WTC11 (cell line): Measurements from ENCODE around the gene FAM53B. TPM values are rescaled to one million over a fixed set of nuclear protein-coding genes. Genes with fewer than 3 reads are reported as not detected.

Experiments
- ATAC-seq: fragments of 200-7000 bp; cut with Tn5 transposase; 2 replicates; pipeline ENCODE4 v1.10.0; 2021; ENCODE audit warnings: mild to moderate bottlenecking, moderate library complexity
- CTCF ChIA-PET: fragments of 300-600 bp; sonication (Branson Sonifier 250); formaldehyde crosslinking; loops from one replicate; lab custom pipeline; 2021; ENCODE audit warnings: antibody characterized with exemption; lab: Charles Lee
- POLR2A ChIA-PET: fragments of 350-600 bp; sonication (Branson Sonifier 250); formaldehyde crosslinking; loops from one replicate; lab custom pipeline; 2021; ENCODE audit warnings: antibody characterized with exemption; lab: Charles Lee
- DNase-seq: peaks from one replicate; pipeline ENCODE4 v3.0.0; 2021; ENCODE audit warnings: low spot score
- H3K27ac Mint-ChIP-seq: 2 replicates; pipeline ENCODE4 v1.8.0; 2021; ENCODE audit warnings: mixed read lengths
- H3K27me3 Mint-ChIP-seq: 2 replicates; pipeline ENCODE4 v1.8.0; 2021; ENCODE audit warnings: low read depth, mild to moderate bottlenecking, moderate library complexity, mixed read lengths
- H3K36me3 Mint-ChIP-seq: 2 replicates; pipeline ENCODE4 v1.8.0; 2021; ENCODE audit warnings: mixed read lengths
- H3K4me1 Mint-ChIP-seq: 2 replicates; pipeline ENCODE4 v1.8.0; 2022; ENCODE audit warnings: mixed read lengths
- H3K4me3 Mint-ChIP-seq: 2 replicates; pipeline ENCODE4 v1.8.0; 2021; ENCODE audit warnings: mild to moderate bottlenecking, moderate library complexity, mixed read lengths
- H3K9me3 Mint-ChIP-seq: 2 replicates; pipeline ENCODE4 v1.8.0; 2021; ENCODE audit warnings: mixed read lengths
- ARID4B ChIP-seq: sonication (generic); formaldehyde crosslinking; IDR thresholded peaks from 2 replicates; pipeline ENCODE4 v1.8.0; 2023; ENCODE audit warnings: missing genetic modification reagents, mild to moderate bottlenecking, borderline replicate concordance
- E2F4 ChIP-seq: sonication (generic); formaldehyde crosslinking; IDR thresholded peaks from 2 replicates; pipeline ENCODE4 v1.8.1; 2022; ENCODE audit warnings: low read depth, mild to moderate bottlenecking, moderate library complexity, missing genetic modification reagents, borderline replicate concordance
- ESRRA ChIP-seq: sonication (generic); formaldehyde crosslinking; IDR thresholded peaks from 2 replicates; pipeline ENCODE4 v1.8.1; 2022; ENCODE audit warnings: mild to moderate bottlenecking, missing genetic modification reagents, borderline replicate concordance
- IRF2 ChIP-seq: sonication (generic); formaldehyde crosslinking; IDR thresholded peaks from 2 replicates; pipeline ENCODE4 v1.8.0; 2022; ENCODE audit warnings: low read depth, missing genetic modification reagents, borderline replicate concordance
- JAZF1 ChIP-seq: fragments of 250-450 bp; sonication (Bioruptor Pico); IDR thresholded peaks from 2 replicates; pipeline ENCODE4 v1.9.0; 2021; ENCODE audit warnings: moderate library complexity, mild to moderate bottlenecking, inconsistent platforms
- JUN ChIP-seq: sonication (generic); formaldehyde crosslinking; IDR thresholded peaks from 2 replicates; pipeline ENCODE4 v1.8.0; 2023; ENCODE audit warnings: mild to moderate bottlenecking, missing genetic modification reagents
- MYBL2 ChIP-seq: sonication (generic); formaldehyde crosslinking; IDR thresholded peaks from 2 replicates; pipeline ENCODE4 v1.8.1; 2023; ENCODE audit warnings: mild to moderate bottlenecking, moderate library complexity, missing genetic modification reagents
- NFATC4 ChIP-seq: fragments of 250-450 bp; sonication (Bioruptor Pico); IDR thresholded peaks from 2 replicates; pipeline ENCODE4 v1.9.0; 2021; ENCODE audit warnings: mild to moderate bottlenecking
- NFE2L1 ChIP-seq: sonication (generic); formaldehyde crosslinking; IDR thresholded peaks from 2 replicates; pipeline ENCODE4 v1.8.1; 2023; ENCODE audit warnings: missing genetic modification reagents
- NR1H2 ChIP-seq: sonication (generic); formaldehyde crosslinking; IDR thresholded peaks from 2 replicates; pipeline ENCODE4 v1.9.0; 2021; ENCODE audit warnings: mild to moderate bottlenecking, moderate library complexity, missing genetic modification reagents
- PRDM15 ChIP-seq: sonication (generic); formaldehyde crosslinking; IDR thresholded peaks from 2 replicates; pipeline ENCODE4 v1.8.0; 2022; ENCODE audit warnings: missing genetic modification reagents
- TEAD4 ChIP-seq: sonication (generic); formaldehyde crosslinking; IDR thresholded peaks from 2 replicates; pipeline ENCODE4 v1.8.0; 2022; ENCODE audit warnings: mild to moderate bottlenecking, missing genetic modification reagents
- TP53 ChIP-seq: sonication (generic); formaldehyde crosslinking; IDR thresholded peaks from 2 replicates; pipeline ENCODE4 v1.8.1; 2023; ENCODE audit warnings: mild to moderate bottlenecking, missing genetic modification reagents
- ZNF121 ChIP-seq: sonication (generic); formaldehyde crosslinking; IDR thresholded peaks from 2 replicates; pipeline ENCODE4 v1.8.0; 2023; ENCODE audit warnings: missing genetic modification reagents
- ZNF263 ChIP-seq: sonication (generic); formaldehyde crosslinking; IDR thresholded peaks from 2 replicates; pipeline ENCODE4 v1.8.1; 2022; ENCODE audit warnings: low read depth, mild to moderate bottlenecking, moderate library complexity, missing genetic modification reagents
- ZNF396 ChIP-seq: fragments of 250-450 bp; sonication (Bioruptor Pico); IDR thresholded peaks from 2 replicates; pipeline ENCODE4 v1.8.0; 2021; ENCODE audit warnings: mild to moderate bottlenecking, moderate library complexity, borderline replicate concordance
- ZNF671 ChIP-seq: fragments of 250-450 bp; sonication (Bioruptor Pico); IDR thresholded peaks from 2 replicates; pipeline ENCODE4 v1.8.0; 2021; ENCODE audit warnings: mild to moderate bottlenecking
- total RNA-seq: library from RNA; stranded (reverse); gene quantifications from 3 replicates; pipeline ENCODE4 v1.2.3, GENCODE V29; 2021
- TF ChIP-seq, protein P1 (sequence below): sonication (generic); formaldehyde crosslinking; IDR thresholded peaks from 2 replicates; pipeline ENCODE4 v1.8.0; 2023; ENCODE audit warnings: missing genetic modification reagents
- TF ChIP-seq, protein P2 (sequence below): sonication (generic); formaldehyde crosslinking; IDR thresholded peaks from 2 replicates; pipeline ENCODE4 v1.8.0; 2023; ENCODE audit warnings: mild to moderate bottlenecking, missing genetic modification reagents
- TF ChIP-seq, protein P3 (sequence below): sonication (generic); formaldehyde crosslinking; IDR thresholded peaks from 2 replicates; pipeline ENCODE4 v1.8.1; 2022; ENCODE audit warnings: missing genetic modification reagents, borderline replicate concordance

The FAM53B gene
- total RNA-seq, 1 experiment from 2014 or later = 21.3 TPM

DNA sequence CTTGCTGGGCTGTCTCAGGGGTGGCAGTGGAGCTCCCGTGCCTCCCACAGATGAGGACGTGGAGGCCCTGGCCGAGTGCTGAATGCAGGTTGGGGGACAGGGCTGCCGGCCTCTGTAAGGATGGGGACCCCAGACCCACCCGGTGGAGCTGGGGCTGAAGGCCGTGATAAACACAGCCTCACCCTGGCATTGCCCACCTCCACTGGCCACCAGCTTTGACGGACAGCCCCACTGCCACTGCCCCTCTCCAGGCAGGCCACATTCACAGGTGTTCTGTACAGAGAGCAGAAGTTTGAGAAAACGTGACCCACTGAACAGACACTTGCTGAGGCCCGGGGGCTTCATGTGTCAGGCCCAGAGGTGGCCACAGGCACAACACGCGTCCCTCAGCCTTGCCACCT is 156.4 kb downstream of the FAM53B start:
- no peak for DNase-seq

More for the DNA sequence above, 156.4 kb downstream of the FAM53B start:
- Mint-ChIP-seq H3K9me3 (peaks cover 20% of the 10 kb centered on the region), H3K27ac (no peak overlapping the region), H3K36me3 (no peaks in the 10 kb centered on the region), H3K27me3 (no peaks in the 10 kb centered on the region; the same call in 1 of the 2 replicates)
- POLR2A ChIA-PET = interaction anchor here (0.7 kb wide), 1 partner anchor 227 kb away, joined by 3 read pairs; no protein-coding TSS in a partner anchor
- ATAC-seq = no peak
- CTCF ChIA-PET = interaction anchor here (1.3 kb wide), 1 partner anchor 22 kb away, joined by 3 read pairs; no protein-coding TSS in a partner anchor
- TF ChIP-seq E2F4 (CRISPR knock-in tag) = no peak
- TF ChIP-seq, protein P1, sequence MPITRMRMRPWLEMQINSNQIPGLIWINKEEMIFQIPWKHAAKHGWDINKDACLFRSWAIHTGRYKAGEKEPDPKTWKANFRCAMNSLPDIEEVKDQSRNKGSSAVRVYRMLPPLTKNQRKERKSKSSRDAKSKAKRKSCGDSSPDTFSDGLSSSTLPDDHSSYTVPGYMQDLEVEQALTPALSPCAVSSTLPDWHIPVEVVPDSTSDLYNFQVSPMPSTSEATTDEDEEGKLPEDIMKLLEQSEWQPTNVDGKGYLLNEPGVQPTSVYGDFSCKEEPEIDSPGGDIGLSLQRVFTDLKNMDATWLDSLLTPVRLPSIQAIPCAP = no peak
- no peak for TF ChIP-seq ZNF121
- TF ChIP-seq JUN (CRISPR knock-in tag) = no peak
- no peak for TF ChIP-seq ARID4B (CRISPR knock-in tag)
- TF ChIP-seq JAZF1 = no peak
- no peak for TF ChIP-seq NFE2L1 (CRISPR knock-in tag)
- TF ChIP-seq ZNF396 (CRISPR knock-in tag) = no peak
- no peak for TF ChIP-seq ZNF263 (CRISPR knock-in tag)
- TF ChIP-seq, protein P2, sequence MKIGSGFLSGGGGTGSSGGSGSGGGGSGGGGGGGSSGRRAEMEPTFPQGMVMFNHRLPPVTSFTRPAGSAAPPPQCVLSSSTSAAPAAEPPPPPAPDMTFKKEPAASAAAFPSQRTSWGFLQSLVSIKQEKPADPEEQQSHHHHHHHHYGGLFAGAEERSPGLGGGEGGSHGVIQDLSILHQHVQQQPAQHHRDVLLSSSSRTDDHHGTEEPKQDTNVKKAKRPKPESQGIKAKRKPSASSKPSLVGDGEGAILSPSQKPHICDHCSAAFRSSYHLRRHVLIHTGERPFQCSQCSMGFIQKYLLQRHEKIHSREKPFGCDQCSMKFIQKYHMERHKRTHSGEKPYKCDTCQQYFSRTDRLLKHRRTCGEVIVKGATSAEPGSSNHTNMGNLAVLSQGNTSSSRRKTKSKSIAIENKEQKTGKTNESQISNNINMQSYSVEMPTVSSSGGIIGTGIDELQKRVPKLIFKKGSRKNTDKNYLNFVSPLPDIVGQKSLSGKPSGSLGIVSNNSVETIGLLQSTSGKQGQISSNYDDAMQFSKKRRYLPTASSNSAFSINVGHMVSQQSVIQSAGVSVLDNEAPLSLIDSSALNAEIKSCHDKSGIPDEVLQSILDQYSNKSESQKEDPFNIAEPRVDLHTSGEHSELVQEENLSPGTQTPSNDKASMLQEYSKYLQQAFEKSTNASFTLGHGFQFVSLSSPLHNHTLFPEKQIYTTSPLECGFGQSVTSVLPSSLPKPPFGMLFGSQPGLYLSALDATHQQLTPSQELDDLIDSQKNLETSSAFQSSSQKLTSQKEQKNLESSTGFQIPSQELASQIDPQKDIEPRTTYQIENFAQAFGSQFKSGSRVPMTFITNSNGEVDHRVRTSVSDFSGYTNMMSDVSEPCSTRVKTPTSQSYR (CRISPR knock-in tag) = no peak
- TF ChIP-seq TEAD4 (CRISPR knock-in tag) = no peak
- no peak for TF ChIP-seq ESRRA (CRISPR knock-in tag)
- TF ChIP-seq NFATC4 = no peak
- TF ChIP-seq MYBL2 = no peak
- no peak for TF ChIP-seq NR1H2 (CRISPR knock-in tag)
- no peak for TF ChIP-seq TP53 (CRISPR knock-in tag)
- no peak for TF ChIP-seq PRDM15 (CRISPR knock-in tag)
- no peak for TF ChIP-seq ZNF671
- TF ChIP-seq, protein P3, sequence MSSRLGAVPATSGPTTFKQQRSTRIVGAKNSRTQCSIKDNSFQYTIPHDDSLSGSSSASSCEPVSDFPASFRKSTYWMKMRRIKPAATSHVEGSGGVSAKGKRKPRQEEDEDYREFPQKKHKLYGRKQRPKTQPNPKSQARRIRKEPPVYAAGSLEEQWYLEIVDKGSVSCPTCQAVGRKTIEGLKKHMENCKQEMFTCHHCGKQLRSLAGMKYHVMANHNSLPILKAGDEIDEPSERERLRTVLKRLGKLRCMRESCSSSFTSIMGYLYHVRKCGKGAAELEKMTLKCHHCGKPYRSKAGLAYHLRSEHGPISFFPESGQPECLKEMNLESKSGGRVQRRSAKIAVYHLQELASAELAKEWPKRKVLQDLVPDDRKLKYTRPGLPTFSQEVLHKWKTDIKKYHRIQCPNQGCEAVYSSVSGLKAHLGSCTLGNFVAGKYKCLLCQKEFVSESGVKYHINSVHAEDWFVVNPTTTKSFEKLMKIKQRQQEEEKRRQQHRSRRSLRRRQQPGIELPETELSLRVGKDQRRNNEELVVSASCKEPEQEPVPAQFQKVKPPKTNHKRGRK (CRISPR knock-in tag) = no peak
- no peak for TF ChIP-seq IRF2 (CRISPR knock-in tag)
- TF ChIP-seq, all 79 proteins: peak for 0
- Mint-ChIP-seq H3K4me3 (no peak overlapping the region), H3K4me1 (peaks cover 4% of the 10 kb centered on the region)
